ENCODE data around the gene AMZ2.
"Not testable (repeated sequence)": the region's sequence is repeated elsewhere in the genome, so short reads cannot be mapped to it uniquely, and the experiment has no call there.

AMZ2 gene

DNA sequence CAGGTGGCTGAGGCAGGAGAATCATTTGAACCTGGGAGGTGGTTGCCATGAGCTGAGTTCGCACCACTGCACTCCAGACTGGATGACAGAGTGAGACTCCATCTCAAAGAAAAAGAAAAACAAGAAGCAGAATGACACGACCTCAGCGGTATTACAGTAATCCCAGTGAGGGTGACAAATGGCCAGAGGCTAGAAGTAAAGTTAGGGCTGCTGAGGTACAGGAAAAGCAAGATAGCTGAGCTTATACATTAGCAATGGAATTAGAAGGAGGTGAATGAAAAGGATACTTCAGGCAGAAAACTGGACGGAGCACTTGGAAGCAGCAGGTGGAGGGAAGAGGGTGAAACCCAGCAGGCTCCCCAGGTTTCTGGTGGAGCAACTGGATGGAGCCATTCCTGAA lies 26.1 kb upstream of the AMZ2 start:
- no peak for DNase-seq

DNA sequence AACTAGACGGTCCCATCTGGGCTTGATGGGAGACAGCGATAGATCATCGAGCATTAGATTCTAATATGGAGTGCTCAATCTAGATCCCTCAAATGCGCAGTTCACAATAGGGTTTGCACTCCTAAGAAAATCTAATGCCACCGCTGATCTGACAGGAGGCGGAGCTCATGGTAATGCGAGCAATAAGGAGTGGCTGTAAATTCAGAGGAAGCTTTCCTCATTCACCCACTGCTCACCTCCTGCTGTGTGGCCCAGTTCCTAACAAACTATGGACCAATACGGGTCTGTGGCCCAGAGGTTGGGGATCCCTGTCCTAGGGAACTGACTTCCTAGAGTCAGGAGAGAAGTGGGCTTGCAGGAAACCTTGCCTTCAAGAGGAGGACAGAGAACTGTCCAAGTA lies 25.2 kb upstream of the AMZ2 start:
- no peak for DNase-seq

DNA sequence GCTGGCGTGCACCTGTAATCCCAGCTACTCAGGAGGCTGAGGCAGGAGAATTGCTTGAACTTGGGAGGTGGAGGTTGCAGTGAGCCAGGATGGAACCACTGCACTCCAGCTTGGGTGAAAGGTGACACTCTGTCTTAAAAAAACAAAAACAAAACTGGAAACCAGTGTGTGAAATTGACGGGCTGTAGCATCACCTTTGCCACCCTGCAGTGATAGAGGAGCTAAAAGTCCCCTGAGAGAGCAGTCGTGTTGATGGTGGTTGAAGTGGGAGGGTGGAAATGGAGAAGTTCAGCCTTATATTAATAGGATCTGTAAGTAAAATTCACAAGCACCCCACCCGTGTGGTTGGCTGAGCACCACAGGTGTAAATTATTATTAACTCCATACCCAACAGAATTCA lies 22.8 kb upstream of the AMZ2 start:
- not testable (repeated sequence) for DNase-seq

DNA sequence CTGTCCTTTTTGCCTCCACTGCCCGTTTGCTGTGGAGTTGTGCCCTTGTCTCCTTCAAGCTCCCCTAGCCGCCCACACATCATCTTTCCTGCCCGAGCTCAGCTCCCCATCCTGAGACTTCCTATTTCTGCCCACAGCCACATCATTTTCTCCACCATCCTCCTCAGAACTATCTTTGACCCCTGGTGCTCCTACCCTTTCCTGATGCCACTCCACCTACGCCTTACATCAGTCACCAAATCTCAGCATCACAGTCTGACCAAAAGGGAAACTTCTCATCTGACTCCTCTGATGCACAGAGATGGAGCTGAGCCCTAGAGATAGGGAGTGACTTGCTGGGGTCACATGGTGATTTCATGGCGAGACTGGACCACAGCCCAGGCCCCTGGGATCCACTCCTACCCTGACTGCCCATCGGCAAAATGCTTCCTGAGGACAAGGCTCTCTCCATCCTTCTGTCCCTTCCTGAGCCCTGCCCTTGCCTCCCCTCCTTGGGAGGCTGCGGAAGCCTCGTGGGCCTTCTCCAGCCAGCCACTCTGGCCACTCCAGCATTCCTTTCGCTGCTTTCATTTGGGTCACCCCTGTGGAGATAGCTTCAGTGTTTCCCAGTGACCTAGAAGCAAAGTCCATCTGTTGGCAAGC lies 19.7 kb upstream of the AMZ2 start:
- DNase-seq: not testable (repeated sequence)

DNA sequence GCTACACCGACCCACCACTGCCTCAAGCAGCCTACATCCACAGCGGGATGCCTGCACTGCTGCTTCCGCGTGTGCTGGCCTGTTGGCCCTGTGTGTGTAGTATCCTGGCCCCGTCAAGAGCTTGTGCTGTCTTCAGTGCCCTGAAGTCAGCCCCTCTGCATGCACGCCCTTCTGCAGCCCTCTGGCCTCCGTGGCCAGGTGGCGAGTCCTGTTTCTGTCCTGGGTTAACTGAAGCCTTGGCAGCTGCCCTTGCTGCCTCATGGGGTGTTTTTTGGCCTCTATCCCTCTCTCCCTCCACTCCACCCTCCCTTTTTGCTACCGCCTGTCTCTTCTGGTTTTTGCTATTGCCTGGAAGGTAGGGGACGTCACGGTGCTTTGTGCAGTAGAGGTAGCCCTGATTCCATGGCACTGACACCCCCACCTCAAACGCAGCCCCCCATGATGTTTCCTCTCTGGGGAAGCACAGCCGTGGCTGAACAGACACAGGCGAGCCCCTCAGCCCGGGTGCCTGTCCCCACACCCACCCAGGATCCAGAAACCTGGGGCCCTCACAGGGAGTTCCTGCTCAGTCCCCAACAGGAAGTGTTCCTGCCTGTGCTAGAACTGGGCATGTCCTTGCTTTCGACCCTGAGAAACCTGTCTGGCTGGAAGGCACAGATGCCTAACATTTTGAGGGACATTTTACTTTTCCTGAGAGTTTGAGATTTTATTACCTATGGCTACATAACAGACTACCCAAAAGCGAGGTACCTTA lies 18.8 kb upstream of the AMZ2 start:
- DNase-seq: no peak

DNA sequence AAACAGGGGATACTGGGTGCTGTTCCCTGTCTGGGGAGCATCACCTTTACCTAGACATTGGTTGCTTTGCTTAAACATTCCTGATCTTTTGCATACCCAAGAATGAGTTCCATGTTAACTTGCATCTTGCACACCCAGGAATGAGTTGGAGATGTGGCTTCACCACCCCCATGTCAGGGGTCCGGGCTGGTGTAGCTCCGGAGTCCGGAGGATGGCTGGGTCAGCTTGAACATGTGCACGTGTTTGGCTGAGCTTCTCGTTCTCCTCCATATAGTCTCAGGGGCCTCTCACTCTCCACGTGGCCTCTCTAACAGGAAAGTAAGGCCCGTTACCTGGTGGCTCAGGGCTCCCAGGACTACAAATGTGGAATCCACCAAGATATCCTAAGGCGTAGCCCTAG lies 18.2 kb upstream of the AMZ2 start:
- no peak for DNase-seq

DNA sequence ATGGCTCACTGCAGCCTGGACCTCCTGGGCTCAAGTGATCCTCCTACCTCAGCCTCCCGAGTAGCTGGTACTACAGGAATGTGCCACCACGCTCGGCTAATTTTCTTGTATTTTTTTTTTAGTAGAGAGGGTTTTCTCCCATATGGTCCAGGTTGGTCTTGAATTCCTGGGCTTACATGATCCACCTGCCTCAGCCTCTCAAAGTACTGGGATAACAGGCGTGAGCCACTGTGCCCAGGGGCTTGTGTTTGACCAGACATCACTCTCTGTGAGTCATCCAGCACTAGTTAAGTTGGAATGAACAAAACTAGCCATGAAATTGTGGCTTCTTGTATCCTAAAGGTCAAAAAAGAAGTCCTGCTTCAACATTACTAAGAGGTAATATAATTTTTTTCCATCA lies 16.7 kb upstream of the AMZ2 start:
- not testable (repeated sequence) for DNase-seq

DNA sequence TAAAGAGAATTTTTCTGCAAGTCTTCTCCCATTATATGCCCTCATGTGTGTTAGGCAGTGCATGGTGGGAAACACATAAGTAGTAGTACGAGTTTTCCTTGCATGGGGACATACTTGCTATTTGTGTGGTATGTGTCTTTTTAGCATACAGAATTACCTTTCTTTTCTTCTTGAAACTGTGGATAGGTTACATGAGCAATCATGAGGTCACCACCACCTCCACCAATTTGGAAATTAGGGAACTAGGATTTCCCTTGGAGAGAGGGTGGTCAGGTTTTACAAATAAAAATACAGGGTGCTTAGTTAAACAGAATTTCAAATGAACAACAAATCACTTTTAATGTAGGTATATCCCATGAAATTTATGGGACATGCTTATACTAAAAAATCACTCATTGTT lies 16.3 kb upstream of the AMZ2 start:
- DNase-seq: no peak

DNA sequence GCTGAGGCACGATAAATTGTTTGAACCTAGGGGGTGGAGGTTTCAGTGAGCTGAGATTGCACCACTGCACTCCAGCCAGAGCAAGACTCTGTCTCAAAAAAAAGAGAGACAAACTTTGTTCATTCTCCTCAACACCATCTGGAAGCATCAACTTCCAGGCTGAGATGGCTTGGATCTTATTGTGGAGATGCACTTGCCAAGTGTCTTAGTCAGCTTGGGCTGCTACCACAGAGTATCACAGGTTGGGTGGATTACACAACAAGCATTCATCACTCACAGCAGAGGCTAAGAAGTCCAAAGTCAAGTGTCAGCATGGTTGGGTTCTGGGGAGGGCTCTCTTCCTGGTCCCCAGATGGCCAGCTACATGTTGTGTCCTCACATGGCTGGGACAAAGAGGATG lies 15.1 kb upstream of the AMZ2 start:
- not testable (repeated sequence) for DNase-seq

DNA sequence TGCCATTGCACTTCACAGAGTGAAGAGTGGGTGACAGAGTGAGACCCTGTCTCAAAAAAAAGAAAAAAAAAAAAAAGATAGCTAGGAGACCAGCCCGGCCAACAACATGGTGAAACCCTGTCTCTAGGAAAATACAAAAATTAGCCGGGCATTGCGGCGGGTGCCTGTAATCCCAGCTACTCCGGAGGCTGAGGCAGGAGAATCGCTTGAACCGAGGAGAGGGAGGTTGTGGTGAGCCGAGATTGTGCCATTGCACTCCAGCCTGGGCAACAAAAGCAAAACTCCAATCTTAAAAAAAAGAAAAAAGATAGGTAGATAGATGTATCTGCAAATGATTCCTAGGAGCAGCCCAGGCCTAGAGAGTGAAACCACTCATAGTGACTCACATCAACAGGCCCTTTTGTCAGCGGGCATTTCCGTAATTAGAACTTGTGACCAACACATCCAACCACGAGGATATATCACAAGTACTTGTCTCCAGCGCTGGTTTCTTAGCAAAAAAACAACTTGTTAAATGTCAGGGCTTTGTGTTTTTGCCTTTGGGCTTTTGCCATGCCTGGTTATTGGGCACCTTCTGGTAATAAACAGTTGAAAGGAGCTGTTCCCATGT lies 13.0 kb upstream of the AMZ2 start:
- DNase-seq: not testable (repeated sequence)

DNA sequence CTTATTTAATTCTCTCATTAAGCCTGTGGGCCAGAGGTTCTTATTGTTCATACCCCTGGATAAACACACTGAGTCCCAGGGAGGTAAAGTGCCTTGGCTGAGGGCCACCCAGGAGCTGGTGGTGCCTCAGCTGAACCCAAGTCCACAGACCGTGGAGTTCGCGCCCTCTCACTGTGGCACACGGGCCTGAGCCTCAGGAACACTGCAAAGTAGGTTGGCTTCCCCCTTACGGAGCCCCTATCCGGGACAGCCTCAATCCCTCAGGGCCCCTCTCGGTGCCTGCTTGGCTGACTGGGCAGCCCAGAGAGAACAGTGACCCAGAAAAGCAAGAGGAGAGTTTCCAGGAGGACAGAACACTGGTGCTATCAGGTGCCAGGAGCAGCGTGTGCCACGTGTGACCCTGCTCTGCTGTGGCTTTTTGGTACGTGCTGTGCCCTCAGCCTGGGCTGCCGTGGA lies 12.5 kb upstream of the AMZ2 start:
- DNase-seq: not testable (repeated sequence)

DNA sequence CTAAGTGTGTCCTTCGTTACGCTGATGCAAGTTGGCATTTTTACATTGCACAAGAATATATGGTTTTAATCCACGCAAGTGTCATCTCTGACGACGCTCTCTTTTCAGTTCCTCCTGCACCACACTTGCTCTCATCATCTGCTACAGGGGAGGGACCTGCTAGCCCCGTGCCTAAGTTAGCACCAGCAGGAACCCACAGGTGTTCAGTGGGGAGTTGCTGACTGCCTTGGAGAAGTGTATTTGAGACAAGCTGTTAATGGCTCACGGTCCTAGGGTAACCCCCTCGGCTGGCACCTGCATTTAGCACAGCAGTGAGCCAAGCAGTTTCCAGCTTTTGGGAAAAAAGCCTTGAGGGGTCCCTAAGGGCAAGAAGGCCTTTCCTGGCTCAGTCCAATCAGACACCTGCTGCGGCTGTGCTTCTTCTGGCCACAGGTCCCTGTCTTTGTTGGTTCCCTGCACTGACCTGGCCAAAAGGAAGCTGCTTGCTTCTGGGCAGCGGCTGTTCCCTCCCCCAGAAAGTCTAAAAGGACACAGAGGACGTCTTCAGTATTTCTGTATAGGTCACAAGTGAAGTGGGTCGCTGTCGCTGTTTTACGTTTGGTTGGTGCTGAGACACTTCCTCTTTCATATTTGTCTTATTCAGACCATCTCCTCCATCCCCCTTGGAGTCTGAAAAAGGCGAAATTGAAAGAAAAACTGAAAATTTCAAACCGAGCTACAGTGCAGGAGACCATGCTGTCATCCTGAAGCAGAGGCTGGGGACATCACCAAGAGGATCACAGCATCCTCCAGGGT lies 10.3 kb upstream of the AMZ2 start:
- not testable (repeated sequence) for DNase-seq

DNA sequence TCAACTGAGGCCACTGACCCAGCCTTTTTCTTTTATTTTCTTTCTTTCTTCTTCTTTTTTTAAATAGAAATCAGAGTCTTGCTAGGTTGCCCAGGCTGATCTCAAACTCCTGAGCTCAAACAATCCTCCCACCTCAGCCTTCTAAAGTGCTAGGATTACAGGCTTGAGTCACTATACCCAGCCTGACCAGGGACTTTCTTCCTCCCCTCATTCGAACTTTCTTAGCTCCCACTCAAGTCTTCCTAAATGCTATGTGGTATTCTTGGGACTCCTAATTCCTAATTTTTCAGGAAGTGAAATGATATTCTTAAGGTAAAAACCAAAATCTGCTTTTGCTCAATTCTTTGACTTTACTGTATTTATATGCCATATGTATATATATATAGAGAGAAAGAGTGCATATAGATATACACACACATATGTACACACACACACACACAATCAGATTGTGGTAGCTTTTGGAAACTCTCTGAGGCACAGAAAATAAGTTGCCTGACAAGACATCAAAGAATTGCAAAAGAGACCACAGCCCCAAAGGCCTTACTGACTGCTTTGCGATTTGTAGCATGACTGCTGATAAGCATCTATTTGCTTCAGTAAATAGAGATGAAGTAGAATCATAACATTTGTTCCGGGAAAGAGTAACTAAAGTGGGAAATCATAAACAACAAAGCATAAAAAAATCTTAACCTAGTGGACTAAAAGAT lies 9.5 kb upstream of the AMZ2 start:
- DNase-seq: no peak

DNA sequence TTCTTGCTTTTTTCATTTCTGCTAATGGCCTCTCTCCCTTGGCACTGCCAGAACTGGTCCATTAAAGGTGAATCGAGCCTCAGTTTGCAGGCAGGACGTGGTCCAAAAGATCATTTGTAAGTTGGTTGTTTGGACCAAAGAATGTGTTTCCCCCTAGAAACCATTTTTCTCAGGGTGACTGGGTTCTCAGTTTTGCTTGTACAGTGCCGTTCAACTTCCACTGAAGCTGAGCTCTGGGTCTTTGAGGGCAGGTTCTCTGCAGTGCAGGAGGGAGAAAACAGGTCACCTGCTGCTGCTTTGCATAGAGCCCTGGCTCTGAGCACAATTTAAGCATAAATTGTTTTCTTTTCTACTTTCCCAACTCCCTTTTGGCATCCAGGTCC lies 9.0 kb upstream of the AMZ2 start:
- no peak for DNase-seq

DNA sequence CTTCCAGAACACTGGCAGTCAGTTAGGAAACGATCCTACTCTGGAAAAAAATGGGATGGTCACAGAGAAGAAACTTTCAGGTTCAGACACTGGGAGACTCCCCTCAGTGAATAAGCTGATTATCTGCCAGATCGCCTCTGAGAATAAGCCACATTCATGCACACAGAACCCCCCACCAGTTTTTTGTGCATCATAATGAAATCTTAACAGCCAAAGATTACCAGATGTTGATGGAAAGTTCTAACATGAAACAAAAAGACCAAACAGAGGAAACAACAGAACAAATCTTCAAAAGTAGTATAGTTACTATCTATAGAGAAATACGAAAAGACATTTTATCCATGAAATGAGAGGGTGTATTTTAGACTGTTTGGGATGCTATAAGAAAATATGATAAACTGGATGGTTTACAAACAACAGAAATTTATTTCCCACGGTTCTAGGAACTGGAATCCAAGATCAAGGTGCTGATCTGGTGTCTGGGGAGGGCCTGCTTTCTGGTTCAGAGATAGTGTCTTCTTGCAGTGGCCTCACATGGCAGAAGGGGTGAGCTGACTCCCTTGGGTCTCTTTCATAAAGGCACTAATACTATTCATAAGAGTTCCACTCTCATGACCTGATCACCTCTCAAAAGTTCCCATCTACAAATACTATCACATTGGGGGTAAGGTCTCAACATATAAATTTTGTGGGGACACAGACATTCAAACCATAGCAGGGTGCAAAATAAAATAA lies 8.0 kb upstream of the AMZ2 start:
- no peak for DNase-seq

DNA sequence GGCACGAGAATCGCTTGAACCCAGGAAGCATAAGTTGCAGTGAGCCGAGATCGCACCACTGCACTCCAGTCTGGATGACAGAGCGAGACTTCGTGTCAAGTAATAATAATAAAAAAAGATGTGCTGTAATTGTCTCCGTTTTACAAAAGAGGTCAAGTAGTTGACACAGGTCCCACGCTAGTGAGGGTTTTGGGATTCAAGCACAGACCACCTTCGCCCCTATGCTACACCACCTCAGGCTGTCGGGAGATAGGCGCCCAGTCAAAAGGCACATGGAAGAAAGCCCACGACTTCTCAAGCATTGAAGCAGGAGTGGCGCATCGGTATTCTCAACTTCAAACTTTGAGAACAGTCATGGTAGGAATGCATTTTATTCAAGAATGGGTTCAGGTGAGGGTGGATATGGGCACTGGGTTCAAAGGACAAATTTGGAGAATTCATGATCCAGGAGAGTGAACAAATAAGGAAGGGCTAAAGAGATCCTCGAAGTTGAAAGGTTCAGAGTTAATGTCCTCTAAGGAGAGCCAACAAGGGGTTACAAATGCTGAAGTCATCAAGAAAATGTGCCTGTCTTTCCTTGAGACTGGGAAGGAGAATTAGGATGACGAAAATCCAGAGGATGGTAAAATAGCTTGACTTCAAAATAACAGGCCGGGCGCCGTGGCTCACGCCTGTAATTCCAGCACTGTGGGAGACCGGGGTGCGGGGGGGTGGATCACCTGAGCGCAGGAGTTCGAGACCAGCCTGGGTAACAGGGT lies 1.4 kb upstream of the AMZ2 start:
- no peak for DNase-seq

DNA sequence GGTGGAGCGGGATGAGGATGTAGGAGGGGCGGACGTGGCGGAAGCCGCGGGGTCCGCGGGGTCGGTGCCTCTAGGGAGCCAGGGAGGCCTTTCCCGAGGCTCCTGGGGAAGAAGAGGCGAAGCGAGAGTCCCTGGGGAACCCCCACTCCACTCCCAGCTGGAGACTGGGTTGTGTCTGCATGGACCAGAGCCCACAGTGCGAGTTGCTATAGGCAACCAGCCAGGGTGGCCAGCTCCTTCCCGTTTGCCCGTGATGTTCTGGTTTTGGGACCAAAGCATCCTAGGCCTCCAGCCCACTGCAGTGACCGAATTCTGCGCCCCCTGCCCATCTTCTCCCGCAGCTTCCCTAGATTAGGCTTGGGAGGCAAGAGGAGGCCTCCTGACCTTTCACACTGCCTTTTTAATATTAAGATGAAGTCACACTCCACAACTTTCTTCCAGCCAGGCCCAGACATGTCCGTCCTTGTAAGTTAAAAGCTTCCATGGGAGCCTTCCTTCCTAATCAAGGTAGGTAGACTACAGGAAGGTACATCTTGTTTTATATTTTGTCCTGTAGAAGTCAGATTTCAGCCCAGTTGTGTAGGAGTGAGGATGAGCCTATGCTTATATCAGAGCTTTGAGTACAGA lies 469 bp downstream of the AMZ2 start:
- DNase-seq: no peak

DNA sequence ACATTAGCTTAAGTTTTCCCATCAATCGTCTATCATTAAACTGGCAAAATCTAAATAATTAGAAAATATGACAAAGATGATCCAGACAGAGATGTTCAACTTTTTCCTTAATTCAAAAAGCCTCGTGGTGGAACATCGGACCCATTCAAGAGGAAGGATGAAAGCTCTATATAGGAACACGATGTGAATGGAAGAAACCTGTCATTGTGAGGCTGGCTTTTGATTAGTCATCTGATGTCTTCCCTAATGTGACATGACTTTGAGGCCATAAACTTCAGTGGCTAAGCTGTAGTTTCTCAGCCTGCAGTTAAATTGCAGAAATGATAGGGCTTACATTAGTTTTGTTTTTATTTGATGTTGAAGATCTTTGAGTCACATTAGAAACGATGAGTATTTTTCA lies 1.0 kb downstream of the AMZ2 start:
- no peak for DNase-seq

DNA sequence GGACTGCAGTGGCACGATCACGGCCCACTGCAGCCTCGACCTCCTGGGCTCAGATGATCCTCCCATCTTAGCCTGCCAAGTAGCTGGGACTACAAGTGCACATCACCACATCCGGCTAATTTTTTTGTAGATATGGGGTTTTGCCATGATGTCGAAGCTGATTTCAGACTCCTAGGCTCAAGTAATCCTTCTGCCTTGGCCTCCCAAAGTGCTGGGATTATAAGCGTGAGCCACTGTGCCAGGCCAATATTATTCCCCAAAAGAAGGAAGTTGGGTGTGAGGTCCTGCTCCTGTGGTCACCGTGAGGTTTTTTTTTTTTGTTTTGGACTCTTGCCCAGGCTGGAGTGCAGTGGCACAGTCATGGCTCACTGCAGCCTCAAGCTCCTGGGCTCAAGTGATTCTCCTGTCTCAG lies 1.5 kb downstream of the AMZ2 start:
- peak; percentile 14 for DNase-seq

DNA sequence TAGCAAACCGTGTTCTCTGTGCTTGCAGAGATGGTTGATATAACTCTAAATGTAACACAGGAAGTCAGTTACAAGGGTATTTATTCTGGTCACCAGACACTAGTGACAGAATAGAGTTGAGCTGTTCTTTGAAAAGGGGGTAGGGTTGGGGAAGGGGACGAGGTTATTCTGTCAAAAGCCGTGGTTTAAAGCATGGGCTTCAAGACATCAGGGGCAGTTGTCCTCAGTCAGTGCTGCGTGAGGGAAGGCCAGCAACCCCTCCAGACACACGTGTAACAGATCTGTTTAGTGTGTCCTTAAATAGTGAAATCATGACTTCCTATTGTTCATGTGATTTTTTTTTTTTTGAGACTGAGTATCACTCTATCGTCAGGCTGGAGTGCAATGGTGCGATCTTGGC lies 5.6 kb downstream of the AMZ2 start:
- not testable (repeated sequence) for DNase-seq

DNA sequence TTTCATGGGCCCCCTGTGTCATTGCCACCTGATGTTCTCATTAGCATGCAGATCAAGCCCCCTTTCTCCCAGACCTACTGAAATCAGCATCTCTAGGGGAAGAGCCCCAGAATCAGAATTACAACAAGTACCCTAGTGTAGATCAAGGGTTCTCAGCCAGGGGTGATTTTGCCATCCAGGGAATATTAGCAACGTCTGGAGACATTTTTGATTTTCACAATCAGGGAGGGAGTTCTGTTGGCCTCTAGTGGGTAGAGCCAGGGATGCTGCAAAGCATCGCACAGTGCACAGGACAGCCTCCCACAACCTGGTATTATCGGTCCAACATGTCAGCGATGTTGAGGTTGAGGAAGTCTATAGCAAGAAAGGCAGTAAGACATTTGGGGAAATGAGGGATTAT lies 7.3 kb downstream of the AMZ2 start:
- no peak for DNase-seq

Data from GDM1 (cell line).